Caco-2 (cell line): ENCODE data around the gene FBXO45. TPM values are rescaled to one million over a fixed set of nuclear protein-coding genes. Genes with fewer than 3 reads are reported as not detected.

Experiments
- BruUV-seq: library from RNA; stranded (reverse); fragments of 400-500 nt; replicated peaks from 2 replicates; lab custom pipeline; 2021; lab: Mats Ljungman, UMichigan
- CTCF ChIA-PET: fragments of 300-600 bp; sonication (Branson Sonifier 250); formaldehyde crosslinking; loops from one replicate; lab custom pipeline; 2022; ENCODE audit warnings: antibody characterized with exemption; lab: Charles Lee
- POLR2A ChIA-PET: fragments of 300-600 bp; sonication (Branson Sonifier 250); formaldehyde crosslinking; loops from one replicate; lab custom pipeline; 2022; ENCODE audit warnings: antibody characterized with exemption; lab: Charles Lee
- DNase-seq, 2 experiments: peaks; one replicate each; pipeline versions ENCODE4 v3.0.0 to v3.0.0-alpha.2; 2020 to 2022
- H3K27me3 ChIP-seq: replicated peaks from 2 replicates; pipeline ENCODE4 v1.6.0; 2011; ENCODE audit warnings: low read length; ENCODE audit not compliant: control insufficient read depth, insufficient read depth
- H3K36me3 ChIP-seq: 2 replicates; pipeline ENCODE4 v1.5.1; 2011; ENCODE audit warnings: low read length; ENCODE audit not compliant: control insufficient read depth, insufficient read depth
- H3K4me1 ChIP-seq: fragments of 250-450 bp; sonication (Bioruptor Pico); 2 replicates; pipeline ENCODE4 v1.5.1; 2020; ENCODE audit warnings: mild to moderate bottlenecking
- H3K4me3 ChIP-seq: 2 replicates; pipeline ENCODE4 v1.5.1; 2011; ENCODE audit warnings: low read depth, mild to moderate bottlenecking, control low read depth, low read length
- H3K9me3 ChIP-seq: fragments of 250-450 bp; sonication (Bioruptor Pico); 2 replicates; pipeline ENCODE4 v1.5.1; 2020; ENCODE audit warnings: mild to moderate bottlenecking, moderate library complexity
- H3K27ac Mint-ChIP-seq: one replicate; pipeline ENCODE4 v1.8.0; 2022; ENCODE audit warnings: mixed read lengths; ENCODE audit not compliant: unreplicated experiment
- H3K27me3 Mint-ChIP-seq: one replicate; pipeline ENCODE4 v1.8.0; 2022; ENCODE audit warnings: mixed read lengths; ENCODE audit not compliant: insufficient read depth, unreplicated experiment
- H3K36me3 Mint-ChIP-seq: one replicate; pipeline ENCODE4 v1.8.0; 2022; ENCODE audit warnings: mild to moderate bottlenecking, mixed read lengths; ENCODE audit not compliant: insufficient read depth, unreplicated experiment
- H3K4me1 Mint-ChIP-seq: one replicate; pipeline ENCODE4 v1.8.0; 2022; ENCODE audit warnings: low read depth, mixed read lengths; ENCODE audit not compliant: unreplicated experiment
- H3K4me3 Mint-ChIP-seq: one replicate; pipeline ENCODE4 v1.8.0; 2022; ENCODE audit warnings: mild to moderate bottlenecking, moderate library complexity, mixed read lengths; ENCODE audit not compliant: unreplicated experiment
- H3K9me3 Mint-ChIP-seq: one replicate; pipeline ENCODE4 v1.8.0; 2022; ENCODE audit warnings: mixed read lengths; ENCODE audit not compliant: unreplicated experiment
- intact Hi-C: fragments of 100-400 bp; cut with micrococcal nuclease; formaldehyde crosslinking; loops from one replicate; pipeline ENCODE4 v1.10.0; 2022; ENCODE audit not compliant: unreplicated experiment
- total RNA-seq: library from RNA; stranded (reverse); gene quantifications from 2 replicates; pipeline ENCODE4 v1.2.3, GENCODE V29; 2022
- TF ChIP-seq, protein P1 (sequence below), 2 experiments: fragments of 200-600 bp in 1 of 2; IDR thresholded peaks; 1 replicate in 1 of 2; 2 replicates in 1 of 2; pipeline versions ENCODE4 v1.5.1 to v1.8.0; 2011 to 2022; ENCODE audit warnings: antibody characterized with exemption in 1 of 2, control low read depth in 1 of 2, inconsistent platforms in 1 of 2, low read depth in 1 of 2, low read length in 1 of 2, mild to moderate bottlenecking in 1 of 2, moderate library complexity in 1 of 2; ENCODE audit not compliant: insufficient read depth in 1 of 2, severe bottlenecking in 1 of 2, unreplicated experiment in 1 of 2

Gene FBXO45
- total RNA-seq, 1 experiment from 2014 or later = 15.8 TPM

GRCh38 chr3:196572389-196572788, 3.9 kb downstream of the FBXO45 start:
- H3K36me3 Mint-ChIP-seq = no peaks in the 10 kb centered on the region
- no peaks in the 10 kb centered on the region for H3K4me1 Mint-ChIP-seq
- CTCF ChIA-PET = no interaction called here

GRCh38 chr3:196585044-196585757, 16.7 kb downstream of the FBXO45 start:
- Histone ChIP-seq H3K27me3 (no peaks in the 10 kb centered on the region), H3K36me3 (no peaks in the 10 kb centered on the region), H3K4me1 (peaks cover 13% of the 10 kb centered on the region; the same call in 1 of the 2 replicates), H3K9me3 (no peaks in the 10 kb centered on the region), H3K4me3 (no peak overlapping the region)
- Mint-ChIP-seq H3K9me3 (no peaks in the 10 kb centered on the region), H3K4me1 (peaks cover 7% of the 10 kb centered on the region), H3K27me3 (no peaks in the 10 kb centered on the region), H3K27ac (no peak overlapping the region), H3K36me3 (peaks cover 42% of the 10 kb centered on the region), H3K4me3 (no peak overlapping the region)
- no peak for DNase-seq
- TF ChIP-seq, protein P1, sequence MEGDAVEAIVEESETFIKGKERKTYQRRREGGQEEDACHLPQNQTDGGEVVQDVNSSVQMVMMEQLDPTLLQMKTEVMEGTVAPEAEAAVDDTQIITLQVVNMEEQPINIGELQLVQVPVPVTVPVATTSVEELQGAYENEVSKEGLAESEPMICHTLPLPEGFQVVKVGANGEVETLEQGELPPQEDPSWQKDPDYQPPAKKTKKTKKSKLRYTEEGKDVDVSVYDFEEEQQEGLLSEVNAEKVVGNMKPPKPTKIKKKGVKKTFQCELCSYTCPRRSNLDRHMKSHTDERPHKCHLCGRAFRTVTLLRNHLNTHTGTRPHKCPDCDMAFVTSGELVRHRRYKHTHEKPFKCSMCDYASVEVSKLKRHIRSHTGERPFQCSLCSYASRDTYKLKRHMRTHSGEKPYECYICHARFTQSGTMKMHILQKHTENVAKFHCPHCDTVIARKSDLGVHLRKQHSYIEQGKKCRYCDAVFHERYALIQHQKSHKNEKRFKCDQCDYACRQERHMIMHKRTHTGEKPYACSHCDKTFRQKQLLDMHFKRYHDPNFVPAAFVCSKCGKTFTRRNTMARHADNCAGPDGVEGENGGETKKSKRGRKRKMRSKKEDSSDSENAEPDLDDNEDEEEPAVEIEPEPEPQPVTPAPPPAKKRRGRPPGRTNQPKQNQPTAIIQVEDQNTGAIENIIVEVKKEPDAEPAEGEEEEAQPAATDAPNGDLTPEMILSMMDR (IDR thresholded peaks at IDR 0.05; ENCODE audit: insufficient read depth in 1 of 2, low read depth in 1 of 2, low read length in 1 of 2, severe bottlenecking in 1 of 2, unreplicated experiment in 1 of 2) = no peak
- CTCF ChIA-PET = no interaction called here
- no TSS peak for BruUV-seq
- intact Hi-C loops = no loop called here
- POLR2A ChIA-PET = no interaction called here

More at GRCh38 chr3:196572389-196572788, 3.9 kb downstream of the FBXO45 start:
- H3K9me3 Mint-ChIP-seq = no peaks in the 10 kb centered on the region
- H3K27me3 ChIP-seq = no peaks in the 10 kb centered on the region
- POLR2A ChIA-PET = no interaction called here
- H3K27me3 Mint-ChIP-seq = no peaks in the 10 kb centered on the region
- DNase-seq = no peak
- intact Hi-C loops = no loop called here
- no peak overlapping the region for H3K27ac Mint-ChIP-seq
- H3K4me1 ChIP-seq = peaks cover 10% of the 10 kb centered on the region
- BruUV-seq = no TSS peak
- no peak overlapping the region for H3K4me3 Mint-ChIP-seq
- TF ChIP-seq, protein P1 (IDR thresholded peaks at IDR 0.05; ENCODE audit: insufficient read depth in 1 of 2, low read depth in 1 of 2, low read length in 1 of 2, severe bottlenecking in 1 of 2, unreplicated experiment in 1 of 2) = no peak
- no peak overlapping the region for H3K4me3 ChIP-seq
- H3K9me3 ChIP-seq = no peaks in the 10 kb centered on the region
- H3K36me3 ChIP-seq = no peaks in the 10 kb centered on the region

- TF ChIP-seq, protein P1 (IDR thresholded peaks at IDR 0.05; ENCODE audit: insufficient read depth in 1 of 2, low read depth in 1 of 2, low read length in 1 of 2, severe bottlenecking in 1 of 2, unreplicated experiment in 1 of 2) = no peak
- H3K27me3 Mint-ChIP-seq = no peaks in the 10 kb centered on the region
- intact Hi-C loops = no loop called here
- BruUV-seq = no TSS peak
- H3K4me3 Mint-ChIP-seq = no peak overlapping the region
- Histone ChIP-seq H3K4me1 (no peaks in the 10 kb centered on the region), H3K4me3 (no peak overlapping the region), H3K36me3 (no peaks in the 10 kb centered on the region), H3K9me3 (no peaks in the 10 kb centered on the region), H3K27me3 (no peaks in the 10 kb centered on the region)
- H3K27ac Mint-ChIP-seq = no peak overlapping the region
- ChIA-PET POLR2A (no interaction called here), CTCF (no interaction called here)
- no peaks in the 10 kb centered on the region for H3K4me1 Mint-ChIP-seq
- H3K36me3 Mint-ChIP-seq = peaks cover 11% of the 10 kb centered on the region
- no peak for DNase-seq
- H3K9me3 Mint-ChIP-seq = no peaks in the 10 kb centered on the region
Observed at GRCh38 chr3:196590279-196590678, 21.8 kb downstream of the FBXO45 start.
